A673 (cell line): ENCODE data around the gene TOGARAM1.

ENCODE experiments used
- EZH2 ChIP-seq: fragments of 200-600 bp; sonication (generic); IDR thresholded peaks from 2 replicates; pipeline ENCODE4 v1.6.1; 2017; ENCODE audit warnings: borderline replicate concordance, low read depth, mild to moderate bottlenecking, mixed read lengths, antibody characterized with exemption, low read length; ENCODE audit not compliant: poor library complexity, severe bottlenecking
- TF ChIP-seq, protein P1 (sequence below): fragments of 300-800, 200-600 bp; sonication (generic); conservative IDR thresholded peaks from 2 replicates; pipeline ENCODE4 v1.5.1; 2017; ENCODE audit warnings: low read depth, mild to moderate bottlenecking, antibody characterized with exemption, low read length, moderate library complexity, mixed read lengths

DNA sequence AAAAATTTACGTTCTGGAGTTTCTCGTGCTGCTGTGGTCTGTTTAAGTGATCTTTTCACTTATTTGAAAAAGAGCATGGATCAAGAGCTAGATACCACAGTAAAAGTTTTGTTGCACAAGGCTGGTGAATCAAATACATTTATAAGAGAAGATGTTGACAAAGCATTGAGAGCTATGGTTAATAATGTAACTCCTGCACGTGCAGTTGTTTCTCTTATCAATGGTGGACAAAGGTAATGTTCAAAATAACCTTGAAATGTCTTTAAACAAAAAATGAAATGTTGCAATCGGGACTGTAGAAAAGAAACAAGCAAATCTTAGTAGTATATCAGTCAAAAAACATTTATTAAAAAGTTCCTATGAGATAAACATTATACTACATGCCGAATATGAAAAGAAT is 82.6 kb downstream of the TOGARAM1 start:
- TF ChIP-seq, protein P1, sequence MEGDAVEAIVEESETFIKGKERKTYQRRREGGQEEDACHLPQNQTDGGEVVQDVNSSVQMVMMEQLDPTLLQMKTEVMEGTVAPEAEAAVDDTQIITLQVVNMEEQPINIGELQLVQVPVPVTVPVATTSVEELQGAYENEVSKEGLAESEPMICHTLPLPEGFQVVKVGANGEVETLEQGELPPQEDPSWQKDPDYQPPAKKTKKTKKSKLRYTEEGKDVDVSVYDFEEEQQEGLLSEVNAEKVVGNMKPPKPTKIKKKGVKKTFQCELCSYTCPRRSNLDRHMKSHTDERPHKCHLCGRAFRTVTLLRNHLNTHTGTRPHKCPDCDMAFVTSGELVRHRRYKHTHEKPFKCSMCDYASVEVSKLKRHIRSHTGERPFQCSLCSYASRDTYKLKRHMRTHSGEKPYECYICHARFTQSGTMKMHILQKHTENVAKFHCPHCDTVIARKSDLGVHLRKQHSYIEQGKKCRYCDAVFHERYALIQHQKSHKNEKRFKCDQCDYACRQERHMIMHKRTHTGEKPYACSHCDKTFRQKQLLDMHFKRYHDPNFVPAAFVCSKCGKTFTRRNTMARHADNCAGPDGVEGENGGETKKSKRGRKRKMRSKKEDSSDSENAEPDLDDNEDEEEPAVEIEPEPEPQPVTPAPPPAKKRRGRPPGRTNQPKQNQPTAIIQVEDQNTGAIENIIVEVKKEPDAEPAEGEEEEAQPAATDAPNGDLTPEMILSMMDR, result no peak
- no peak for TF ChIP-seq EZH2
